Fibroblast of skin of scalp (primary cell): Measurements from ENCODE around the gene LTV1.

Experiments used
- DNase-seq: peaks from one replicate; pipeline ENCODE4 v3.0.0-alpha.2; 2013

LTV1 gene

DNA sequence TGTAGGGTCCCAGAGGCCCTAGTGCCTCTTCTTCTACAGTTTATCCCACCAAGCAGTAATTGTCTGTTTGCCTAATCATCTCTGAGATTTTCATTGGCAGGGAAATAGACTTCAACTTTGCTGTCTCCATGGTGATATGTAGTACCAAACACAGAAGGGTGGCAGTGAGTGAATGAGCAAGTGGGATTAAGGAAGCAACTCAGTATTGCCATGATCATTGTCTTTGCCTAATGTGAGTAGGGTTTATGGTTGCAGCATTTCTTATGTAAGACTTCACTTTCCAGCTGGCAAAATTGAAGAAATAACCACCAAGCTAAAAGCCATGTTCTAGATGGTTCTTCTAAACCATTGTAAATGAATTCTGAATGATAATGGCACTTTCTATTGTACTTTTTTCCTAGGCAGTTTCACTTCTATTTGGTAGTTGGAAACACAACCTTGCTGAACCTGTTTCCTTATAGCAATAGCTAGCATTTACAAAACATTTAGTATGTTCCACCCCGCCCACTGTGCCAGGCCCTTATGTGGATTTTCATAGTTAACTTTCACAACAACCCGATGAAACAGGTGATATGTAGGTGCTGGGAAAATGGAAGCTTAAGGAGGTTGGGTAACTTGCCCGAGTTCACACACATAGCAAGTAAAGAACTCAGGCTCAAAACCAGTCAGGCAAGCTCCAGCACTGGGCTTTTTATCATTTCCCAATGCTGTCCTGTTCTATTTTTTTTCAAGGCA, 53.2 kb downstream of the LTV1 start:
- DNase-seq, result no peak

DNA sequence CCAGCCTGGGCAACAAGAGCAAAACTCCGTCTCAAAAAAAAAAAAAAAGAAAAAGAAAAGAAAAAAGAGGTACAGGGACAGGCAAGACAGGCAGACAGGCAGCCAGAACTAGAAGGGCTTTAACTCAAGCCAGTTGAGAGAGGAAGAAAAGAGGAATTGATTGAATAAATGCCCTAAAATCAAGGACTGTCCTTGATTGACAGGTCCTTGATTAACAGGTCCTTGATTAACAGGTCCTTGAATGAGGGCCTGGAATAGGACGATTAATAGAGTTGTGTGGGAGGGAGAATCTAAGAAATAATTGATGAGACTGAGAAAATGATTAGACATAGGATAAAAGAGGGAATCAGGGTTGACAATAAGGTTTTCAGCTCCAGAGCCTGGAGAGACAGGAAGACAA, 57.2 kb downstream of the LTV1 start:
- DNase-seq, result no peak

GRCh38 chr6:143901885-143902750, 59.0 kb downstream of the LTV1 start:
- peak; percentile 6 for DNase-seq

DNA sequence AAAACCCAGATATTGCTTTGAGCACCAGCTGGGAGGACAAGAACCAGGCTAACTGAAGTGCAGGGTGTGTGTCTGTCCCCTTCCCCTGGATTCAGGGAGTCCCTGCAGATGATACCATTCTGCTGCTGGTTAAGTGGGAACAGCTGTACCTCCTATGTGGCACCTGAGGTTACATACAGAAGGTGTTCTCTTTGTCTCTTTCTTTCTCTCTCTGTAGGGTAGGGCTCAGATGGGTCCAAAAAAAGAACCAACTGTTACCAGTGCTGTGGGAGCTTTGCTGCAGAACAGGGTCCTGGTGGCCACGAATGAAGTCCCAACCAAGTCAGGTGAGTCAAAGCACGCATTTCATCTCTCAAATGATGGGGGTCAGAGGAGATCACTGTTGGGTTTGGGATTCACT, 59.7 kb downstream of the LTV1 start:
- no peak for DNase-seq

GRCh38 chr6:143911028-143911427, 67.9 kb downstream of the LTV1 start:
- no peak for DNase-seq

DNA sequence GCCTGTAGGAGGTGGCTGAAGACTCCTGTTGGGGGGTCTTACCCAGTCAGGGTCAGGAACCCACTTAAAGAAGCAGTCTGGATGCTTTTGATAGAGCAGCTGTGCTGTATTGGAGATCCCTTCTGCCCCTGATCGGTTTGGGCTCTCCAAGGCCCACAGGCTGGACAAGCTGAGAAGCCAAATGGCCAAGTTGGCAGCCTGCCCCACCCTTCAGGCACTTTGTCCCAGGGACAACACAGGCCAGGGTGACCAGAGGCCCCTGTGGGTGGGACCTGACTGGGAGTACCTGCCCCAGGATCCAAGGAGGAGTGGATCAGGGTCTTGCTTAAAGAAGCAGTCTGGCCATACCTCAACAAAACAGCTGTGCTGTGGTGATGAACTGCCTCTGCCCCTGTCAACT, 69.5 kb downstream of the LTV1 start:
- DNase-seq, result no peak
